KOPT-K1 (cell line): ENCODE data around the gene LSM2.

ENCODE experiments used
- H3K27ac ChIP-seq: fragments of 200-600 bp; sonication (generic); 2 replicates; pipeline ENCODE4 v1.5.1; 2016; ENCODE audit warnings: antibody characterized with exemption, mild to moderate bottlenecking, low read depth, low read length; ENCODE audit not compliant: poor library complexity, severe bottlenecking
- H3K36me3 ChIP-seq: fragments of 200-600 bp; sonication (generic); 2 replicates; pipeline ENCODE4 v1.5.1; 2017; ENCODE audit warnings: antibody characterized with exemption, mild to moderate bottlenecking, low read length, moderate library complexity; ENCODE audit not compliant: insufficient read depth
- H3K9me3 ChIP-seq: fragments of 200-600 bp; sonication (generic); 2 replicates; pipeline ENCODE4 v1.5.1; 2017; ENCODE audit warnings: antibody characterized with exemption, low read length, mild to moderate bottlenecking; ENCODE audit not compliant: insufficient read depth, poor library complexity, severe bottlenecking

LSM2 gene

GRCh38 chr6:31765910-31766794 lies 40.6 kb downstream of the LSM2 start:
- Histone ChIP-seq H3K36me3 (peaks cover 47% of the 10 kb centered on the region), H3K27ac (no peak overlapping the region), H3K9me3 (no peaks in the 10 kb centered on the region)

- Histone ChIP-seq H3K9me3 (no peaks in the 10 kb centered on the region), H3K27ac (no peak overlapping the region), H3K36me3 (peaks cover 53% of the 10 kb centered on the region)
Measured at GRCh38 chr6:31765559-31765909, 41.2 kb downstream of the LSM2 start.

- peaks cover 66% of the 10 kb centered on the region for H3K36me3 ChIP-seq
- H3K9me3 ChIP-seq: no peaks in the 10 kb centered on the region
- no peak overlapping the region for H3K27ac ChIP-seq
Measured at GRCh38 chr6:31764198-31764597, 42.6 kb downstream of the LSM2 start.

GRCh38 chr6:31763619-31763940 lies 43.2 kb downstream of the LSM2 start:
- Histone ChIP-seq H3K36me3 (peaks cover 72% of the 10 kb centered on the region), H3K9me3 (no peaks in the 10 kb centered on the region), H3K27ac (no peak overlapping the region)

- Histone ChIP-seq H3K36me3 (peaks cover 78% of the 10 kb centered on the region), H3K9me3 (no peaks in the 10 kb centered on the region), H3K27ac (no peak overlapping the region)
Measured at GRCh38 chr6:31762878-31763618, 43.7 kb downstream of the LSM2 start.

GRCh38 chr6:31762356-31762755 lies 44.4 kb downstream of the LSM2 start, which contains the start of gene SAPCD1:
Gene SAPCD1 (plus strand): TSS chr6:31762656. CDS start chr6:31763055, 399 bp downstream.
- peaks cover 83% of the 10 kb centered on the region for H3K36me3 ChIP-seq
- H3K27ac ChIP-seq: no peak within 1 kb of the TSS

GRCh38 chr6:31761343-31761742 lies 45.4 kb downstream of the LSM2 start:
- Histone ChIP-seq H3K36me3 (peaks cover 83% of the 10 kb centered on the region), H3K9me3 (no peaks in the 10 kb centered on the region), H3K27ac (no peak overlapping the region)

More at GRCh38 chr6:31762356-31762755, 44.4 kb downstream of the LSM2 start, which contains the start of gene SAPCD1:
- no peaks in the 10 kb centered on the region for H3K9me3 ChIP-seq

- H3K27ac ChIP-seq: no peak overlapping the region
- no peaks in the 10 kb centered on the region for H3K9me3 ChIP-seq
- H3K36me3 ChIP-seq: peaks cover 79% of the 10 kb centered on the region
Measured at GRCh38 chr6:31760790-31761189, 46.0 kb downstream of the LSM2 start.

GRCh38 chr6:31758281-31758680 lies 48.5 kb downstream of the LSM2 start:
- Histone ChIP-seq H3K36me3 (peaks cover 60% of the 10 kb centered on the region), H3K27ac (no peak overlapping the region), H3K9me3 (no peaks in the 10 kb centered on the region)

GRCh38 chr6:31752739-31753319 lies 53.9 kb downstream of the LSM2 start:
- Histone ChIP-seq H3K27ac (no peak overlapping the region), H3K36me3 (peaks cover 38% of the 10 kb centered on the region), H3K9me3 (no peaks in the 10 kb centered on the region)

- Histone ChIP-seq H3K36me3 (peaks cover 55% of the 10 kb centered on the region), H3K9me3 (no peaks in the 10 kb centered on the region), H3K27ac (no peak overlapping the region)
Measured at GRCh38 chr6:31750411-31751022, 56.2 kb downstream of the LSM2 start.

GRCh38 chr6:31749301-31750036 lies 57.3 kb downstream of the LSM2 start:
- H3K9me3 ChIP-seq: no peaks in the 10 kb centered on the region
- no peak overlapping the region for H3K27ac ChIP-seq
- H3K36me3 ChIP-seq: peaks cover 65% of the 10 kb centered on the region
